ENCODE data around the gene SGPL1. TPM values are rescaled to one million over a fixed set of nuclear protein-coding genes. Genes with fewer than 3 reads are reported as not detected.

SGPL1 gene
- total RNA-seq, 4 donors from 2014 or later: 58.0 to 120 (median 74.0) TPM

DNA sequence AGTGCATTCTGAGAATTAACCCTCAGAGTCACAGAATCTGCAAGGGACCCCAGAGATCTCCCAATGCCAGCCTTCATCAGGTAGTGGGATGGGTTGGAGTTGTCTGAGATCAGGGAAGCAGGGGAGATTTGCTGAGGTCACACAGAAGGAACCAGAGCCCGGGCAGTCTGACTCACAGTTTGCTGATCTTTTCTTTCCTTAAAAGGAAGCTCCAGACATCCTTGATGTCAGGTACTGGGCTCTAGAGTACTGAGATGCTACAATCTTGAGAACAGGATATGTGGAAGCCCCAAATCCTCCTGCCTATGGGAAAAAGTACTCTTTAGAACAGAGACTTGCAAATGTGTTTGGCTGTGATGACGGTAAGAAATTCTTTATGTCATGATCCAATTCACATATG is 31.3 kb upstream of the SGPL1 start:
- intact Hi-C loops (cut with DNase I; ENCODE audit: low total_unique reads): no loop called here
- no peak for DNase-seq (ENCODE audit: low spot score in 2 of 2)
- no peak overlapping the region for H3K4me3 ChIP-seq (ENCODE audit: low read depth, poor library complexity, severe bottlenecking)
- TF ChIP-seq, protein P1, sequence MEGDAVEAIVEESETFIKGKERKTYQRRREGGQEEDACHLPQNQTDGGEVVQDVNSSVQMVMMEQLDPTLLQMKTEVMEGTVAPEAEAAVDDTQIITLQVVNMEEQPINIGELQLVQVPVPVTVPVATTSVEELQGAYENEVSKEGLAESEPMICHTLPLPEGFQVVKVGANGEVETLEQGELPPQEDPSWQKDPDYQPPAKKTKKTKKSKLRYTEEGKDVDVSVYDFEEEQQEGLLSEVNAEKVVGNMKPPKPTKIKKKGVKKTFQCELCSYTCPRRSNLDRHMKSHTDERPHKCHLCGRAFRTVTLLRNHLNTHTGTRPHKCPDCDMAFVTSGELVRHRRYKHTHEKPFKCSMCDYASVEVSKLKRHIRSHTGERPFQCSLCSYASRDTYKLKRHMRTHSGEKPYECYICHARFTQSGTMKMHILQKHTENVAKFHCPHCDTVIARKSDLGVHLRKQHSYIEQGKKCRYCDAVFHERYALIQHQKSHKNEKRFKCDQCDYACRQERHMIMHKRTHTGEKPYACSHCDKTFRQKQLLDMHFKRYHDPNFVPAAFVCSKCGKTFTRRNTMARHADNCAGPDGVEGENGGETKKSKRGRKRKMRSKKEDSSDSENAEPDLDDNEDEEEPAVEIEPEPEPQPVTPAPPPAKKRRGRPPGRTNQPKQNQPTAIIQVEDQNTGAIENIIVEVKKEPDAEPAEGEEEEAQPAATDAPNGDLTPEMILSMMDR (IDR thresholded peaks at IDR 0.05): no peak
- TF ChIP-seq POLR2A (IDR thresholded peaks at IDR 0.05): no peak
- 59 to 62% methylated on average over 2 of the region's 2 CpGs for WGBS, 2 donors

DNA sequence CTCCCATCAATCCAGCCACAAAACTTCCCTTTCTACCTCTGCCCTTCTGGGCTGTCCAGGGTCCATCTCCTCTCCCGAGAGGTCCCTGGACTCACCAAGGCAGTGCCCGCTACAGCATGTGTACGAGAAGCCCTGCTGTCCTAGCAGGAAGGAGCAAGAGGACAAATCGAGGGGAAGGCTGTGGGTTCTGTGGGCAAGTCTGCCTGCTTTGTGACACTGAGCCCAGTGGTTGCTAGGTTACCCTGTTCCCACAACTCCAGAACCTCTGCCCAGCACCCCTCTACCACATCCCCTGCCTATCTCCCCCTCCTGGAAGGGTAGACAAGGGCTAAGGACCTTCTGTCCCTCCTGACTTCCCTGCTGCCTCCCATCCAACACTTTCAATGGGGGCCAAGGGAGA is 30.6 kb upstream of the SGPL1 start, which contains the start of gene TBATA:
Gene TBATA (minus strand): TSS at position 188 of the 400 bp plus-strand sequence. CDS start 1,998 bp downstream, outside the sequence.
- peak in 1 of 2 donors; percentile 2 for DNase-seq (ENCODE audit: low spot score in 2 of 2)
- no peak for TF ChIP-seq POLR2A (IDR thresholded peaks at IDR 0.05)
- WGBS, 2 donors: 61 to 78% methylated on average over 4 of the region's 4 CpGs
- intact Hi-C loops (cut with DNase I; ENCODE audit: low total_unique reads): no loop called here
- H3K4me3 ChIP-seq (ENCODE audit: low read depth, poor library complexity, severe bottlenecking): no peak within 1 kb of the TSS

DNA sequence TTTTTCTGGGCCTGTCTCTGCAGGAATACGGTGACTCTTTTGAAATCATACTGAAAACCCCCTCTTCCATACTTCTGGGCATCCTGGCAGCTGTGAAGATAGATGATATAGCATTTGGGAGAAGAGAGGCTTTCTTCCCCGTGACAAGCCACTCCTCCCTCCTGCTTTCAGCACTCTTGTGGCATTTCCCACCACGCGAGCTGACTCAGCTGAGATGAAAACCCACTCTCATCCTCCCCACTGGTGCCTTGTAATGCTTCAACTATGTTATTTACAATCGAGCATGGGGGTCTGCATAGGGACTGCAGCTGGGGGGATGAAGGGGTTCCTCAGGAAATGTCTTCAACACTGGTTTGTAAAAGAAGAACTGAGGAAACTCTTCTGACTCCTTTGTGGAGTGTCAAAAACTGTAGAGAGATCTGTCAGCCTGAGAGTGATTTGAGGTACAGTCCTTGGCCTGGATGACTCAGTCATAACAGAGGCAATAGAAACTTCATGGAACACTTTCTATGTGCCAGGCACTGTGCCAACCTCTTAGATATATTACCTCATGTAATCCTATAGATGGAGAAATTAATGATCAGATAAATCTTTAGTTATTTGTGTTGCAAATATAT is 28.8 kb upstream of the SGPL1 start:
- WGBS, 2 donors: 58 to 66% methylated on average over 5 of the region's 5 CpGs
- H3K4me3 ChIP-seq (ENCODE audit: low read depth, poor library complexity, severe bottlenecking): no peak overlapping the region
- DNase-seq (ENCODE audit: low spot score in 2 of 2): no peak
- TF ChIP-seq, protein P1 (IDR thresholded peaks at IDR 0.05): no peak
- TF ChIP-seq POLR2A (IDR thresholded peaks at IDR 0.05): no peak
- intact Hi-C loops (cut with DNase I; ENCODE audit: low total_unique reads): no loop called here

DNA sequence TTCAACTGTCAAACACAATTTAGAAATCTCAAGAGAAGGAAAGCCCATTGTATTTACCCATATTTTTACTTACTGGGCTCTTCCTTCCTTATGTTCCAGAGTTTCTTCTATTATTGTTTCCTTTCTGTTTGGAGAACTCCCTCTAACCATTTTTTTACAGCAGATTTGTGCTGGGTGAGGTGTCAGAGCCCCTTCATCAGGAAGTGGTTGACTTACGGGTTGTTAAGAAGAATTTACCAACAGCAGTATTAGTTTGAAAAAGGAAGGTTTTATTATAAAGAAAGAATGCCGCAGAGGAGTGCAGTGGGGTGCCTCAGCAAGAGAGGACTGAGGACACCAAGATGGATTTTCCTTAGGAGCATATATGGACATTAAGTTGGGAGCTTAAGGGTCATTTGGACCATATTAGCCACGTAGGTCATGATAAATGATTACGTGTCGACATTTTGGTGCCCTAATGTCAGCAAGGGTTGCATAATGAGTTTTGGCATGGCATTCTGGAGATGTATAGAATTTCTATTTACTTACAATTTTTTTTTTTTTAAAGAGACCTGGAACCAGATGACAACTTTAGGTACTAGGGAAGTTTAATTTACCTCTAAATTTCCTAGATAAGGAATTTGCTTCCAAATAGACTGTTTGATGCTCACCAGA is 24.2 kb upstream of the SGPL1 start:
- H3K4me3 ChIP-seq (ENCODE audit: low read depth, poor library complexity, severe bottlenecking): no peak overlapping the region
- no peak for TF ChIP-seq POLR2A (IDR thresholded peaks at IDR 0.05)
- TF ChIP-seq, protein P1 (IDR thresholded peaks at IDR 0.05): no peak
- intact Hi-C loops (cut with DNase I; ENCODE audit: low total_unique reads): no loop called here
- WGBS, 2 donors: 71 to 74% methylated on average over 5 of the region's 5 CpGs
- DNase-seq (ENCODE audit: low spot score in 2 of 2): no peak

DNA sequence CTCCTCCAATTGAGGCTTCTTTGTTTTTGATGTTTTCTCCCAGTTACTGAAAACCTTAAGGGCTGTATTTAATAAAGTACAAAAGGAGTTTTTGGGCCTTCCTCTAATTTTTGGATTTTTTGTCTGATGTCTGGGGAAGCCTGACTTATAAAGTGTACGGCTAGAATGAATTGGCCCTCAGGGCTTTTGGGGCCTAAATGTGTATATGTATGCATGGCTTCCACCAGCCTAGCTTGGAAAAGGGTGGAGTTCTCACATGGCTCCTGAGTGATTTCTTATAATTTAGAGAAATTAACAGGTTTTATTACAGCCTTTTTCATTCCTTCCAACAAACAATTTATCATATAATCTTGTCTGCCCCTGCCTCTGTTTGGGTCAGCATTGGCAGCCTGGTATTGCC is 20.1 kb upstream of the SGPL1 start:
- intact Hi-C loops (cut with DNase I; ENCODE audit: low total_unique reads): no loop called here
- H3K4me3 ChIP-seq (ENCODE audit: low read depth, poor library complexity, severe bottlenecking): no peak overlapping the region
- DNase-seq (ENCODE audit: low spot score in 2 of 2): no peak
- TF ChIP-seq, protein P1 (IDR thresholded peaks at IDR 0.05): no peak
- TF ChIP-seq POLR2A (IDR thresholded peaks at IDR 0.05): no peak
- WGBS, 2 donors: 60 to 64% methylated on average over 1 of the region's 1 CpG

DNA sequence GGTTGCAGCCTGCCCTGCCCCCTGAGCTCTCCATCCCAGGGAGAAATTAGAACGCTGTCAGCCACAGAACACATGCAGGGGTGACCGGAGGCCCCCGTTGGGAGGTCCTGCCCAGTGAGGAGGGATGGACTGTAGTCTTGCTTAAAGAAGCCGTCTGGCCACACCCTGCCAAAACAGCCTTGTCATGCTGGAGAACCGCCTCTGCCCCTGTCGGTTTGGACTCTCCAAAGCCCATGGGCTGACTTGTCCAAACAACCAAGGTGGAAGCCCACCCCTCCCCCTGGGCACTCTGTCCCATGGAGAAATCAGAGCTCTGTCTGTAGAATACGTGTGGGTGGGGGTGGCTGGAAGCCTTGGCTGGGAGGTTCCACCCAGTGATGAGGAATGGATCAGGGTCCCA is 17.9 kb upstream of the SGPL1 start:
- intact Hi-C loops (cut with DNase I; ENCODE audit: low total_unique reads): no loop called here
- no peak for DNase-seq (ENCODE audit: low spot score in 2 of 2)
- H3K4me3 ChIP-seq (ENCODE audit: low read depth, poor library complexity, severe bottlenecking): no peak overlapping the region
- TF ChIP-seq, protein P1 (IDR thresholded peaks at IDR 0.05): no peak
- TF ChIP-seq POLR2A (IDR thresholded peaks at IDR 0.05): no peak
- WGBS, 2 donors: 78 to 82% methylated on average over 7 of the region's 7 CpGs
